Ishikawa (cell line): ENCODE results near the gene UBE2L5.

Source experiments
- CEBPB ChIP-seq: IDR thresholded peaks from 2 replicates; pipeline ENCODE4 v1.6.1; 2012
- CREB1 ChIP-seq: IDR thresholded peaks from 2 replicates; pipeline ENCODE4 v1.6.1; 2012; ENCODE audit warnings: low read depth
- EGR1 ChIP-seq: IDR thresholded peaks from 2 replicates; pipeline ENCODE4 v1.6.1; 2012
- EP300 ChIP-seq: IDR thresholded peaks from 2 replicates; pipeline ENCODE4 v1.6.1; 2012; ENCODE audit warnings: borderline replicate concordance
- FOXM1 ChIP-seq: IDR thresholded peaks from 2 replicates; pipeline ENCODE4 v1.6.1; 2012; ENCODE audit warnings: low read depth, borderline replicate concordance
- MAX ChIP-seq: IDR thresholded peaks from 2 replicates; pipeline ENCODE4 v1.6.1; 2012
- NFIC ChIP-seq: IDR thresholded peaks from 2 replicates; pipeline ENCODE4 v1.6.1; 2012
- RAD21 ChIP-seq: IDR thresholded peaks from 2 replicates; pipeline ENCODE4 v1.6.1; 2012; ENCODE audit warnings: low read depth
- TAF1 ChIP-seq: IDR thresholded peaks from 2 replicates; pipeline ENCODE4 v1.6.1; 2012; ENCODE audit warnings: low read depth, mild to moderate bottlenecking
- TCF12 ChIP-seq: IDR thresholded peaks from 2 replicates; pipeline ENCODE4 v1.6.1; 2012; ENCODE audit warnings: low read depth
- TEAD4 ChIP-seq: IDR thresholded peaks from 2 replicates; pipeline ENCODE4 v1.6.1; 2012
- YY1 ChIP-seq: IDR thresholded peaks from 2 replicates; pipeline ENCODE4 v1.6.1; 2012; ENCODE audit warnings: low read depth
- ZBTB7A ChIP-seq: IDR thresholded peaks from 2 replicates; pipeline ENCODE4 v1.6.1; 2012; ENCODE audit warnings: low read depth
- TF ChIP-seq, protein P1 (sequence below): IDR thresholded peaks from 2 replicates; pipeline ENCODE4 v1.6.1; 2012; ENCODE audit warnings: low read depth, mild to moderate bottlenecking
- TF ChIP-seq, protein P2 (sequence below): IDR thresholded peaks from 2 replicates; pipeline ENCODE4 v1.6.1; 2012

UBE2L5 gene

DNA sequence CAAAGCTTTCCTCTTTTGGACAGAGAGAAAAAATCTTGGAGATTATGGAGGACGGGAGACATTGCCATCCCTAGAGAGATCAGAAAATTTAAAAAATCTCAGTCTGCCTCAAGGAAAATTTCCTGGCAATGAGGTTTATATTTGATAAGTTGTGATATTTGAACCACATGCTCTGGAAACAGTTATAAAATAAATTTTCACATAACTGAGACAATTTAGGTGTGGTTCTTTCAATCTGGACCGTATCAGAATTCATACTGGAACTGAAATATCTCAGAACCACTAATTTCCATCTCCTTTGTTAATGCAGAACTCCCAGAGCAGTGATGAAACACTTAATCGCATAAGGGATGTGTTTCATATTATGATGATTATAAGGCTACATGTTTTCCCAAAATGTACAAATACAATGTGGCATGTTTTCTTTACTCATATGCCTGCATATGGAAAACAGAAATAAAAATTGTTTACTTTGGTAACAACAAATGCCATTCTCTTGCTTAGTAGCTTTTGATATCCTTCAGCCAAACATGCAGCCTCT lies 13.7 kb downstream of the UBE2L5 start:
- no peak for TF ChIP-seq MAX
- TF ChIP-seq CREB1 = no peak
- TF ChIP-seq RAD21 = no peak

GRCh38 chr13:30437177-30437576 lies 14.9 kb downstream of the UBE2L5 start:
- TF ChIP-seq MAX = no peak
- no peak for TF ChIP-seq NFIC
- TF ChIP-seq CEBPB = no peak
- TF ChIP-seq TAF1 = no peak
- TF ChIP-seq EP300 = no peak
- TF ChIP-seq ZBTB7A = no peak
- TF ChIP-seq TCF12 = no peak
- TF ChIP-seq FOXM1 = no peak
- TF ChIP-seq CREB1 = no peak
- no peak for TF ChIP-seq EGR1
- TF ChIP-seq, protein P1, sequence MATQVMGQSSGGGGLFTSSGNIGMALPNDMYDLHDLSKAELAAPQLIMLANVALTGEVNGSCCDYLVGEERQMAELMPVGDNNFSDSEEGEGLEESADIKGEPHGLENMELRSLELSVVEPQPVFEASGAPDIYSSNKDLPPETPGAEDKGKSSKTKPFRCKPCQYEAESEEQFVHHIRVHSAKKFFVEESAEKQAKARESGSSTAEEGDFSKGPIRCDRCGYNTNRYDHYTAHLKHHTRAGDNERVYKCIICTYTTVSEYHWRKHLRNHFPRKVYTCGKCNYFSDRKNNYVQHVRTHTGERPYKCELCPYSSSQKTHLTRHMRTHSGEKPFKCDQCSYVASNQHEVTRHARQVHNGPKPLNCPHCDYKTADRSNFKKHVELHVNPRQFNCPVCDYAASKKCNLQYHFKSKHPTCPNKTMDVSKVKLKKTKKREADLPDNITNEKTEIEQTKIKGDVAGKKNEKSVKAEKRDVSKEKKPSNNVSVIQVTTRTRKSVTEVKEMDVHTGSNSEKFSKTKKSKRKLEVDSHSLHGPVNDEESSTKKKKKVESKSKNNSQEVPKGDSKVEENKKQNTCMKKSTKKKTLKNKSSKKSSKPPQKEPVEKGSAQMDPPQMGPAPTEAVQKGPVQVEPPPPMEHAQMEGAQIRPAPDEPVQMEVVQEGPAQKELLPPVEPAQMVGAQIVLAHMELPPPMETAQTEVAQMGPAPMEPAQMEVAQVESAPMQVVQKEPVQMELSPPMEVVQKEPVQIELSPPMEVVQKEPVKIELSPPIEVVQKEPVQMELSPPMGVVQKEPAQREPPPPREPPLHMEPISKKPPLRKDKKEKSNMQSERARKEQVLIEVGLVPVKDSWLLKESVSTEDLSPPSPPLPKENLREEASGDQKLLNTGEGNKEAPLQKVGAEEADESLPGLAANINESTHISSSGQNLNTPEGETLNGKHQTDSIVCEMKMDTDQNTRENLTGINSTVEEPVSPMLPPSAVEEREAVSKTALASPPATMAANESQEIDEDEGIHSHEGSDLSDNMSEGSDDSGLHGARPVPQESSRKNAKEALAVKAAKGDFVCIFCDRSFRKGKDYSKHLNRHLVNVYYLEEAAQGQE = no peak
- TF ChIP-seq, protein P2, sequence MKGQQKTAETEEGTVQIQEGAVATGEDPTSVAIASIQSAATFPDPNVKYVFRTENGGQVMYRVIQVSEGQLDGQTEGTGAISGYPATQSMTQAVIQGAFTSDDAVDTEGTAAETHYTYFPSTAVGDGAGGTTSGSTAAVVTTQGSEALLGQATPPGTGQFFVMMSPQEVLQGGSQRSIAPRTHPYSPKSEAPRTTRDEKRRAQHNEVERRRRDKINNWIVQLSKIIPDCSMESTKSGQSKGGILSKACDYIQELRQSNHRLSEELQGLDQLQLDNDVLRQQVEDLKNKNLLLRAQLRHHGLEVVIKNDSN = no peak
- no peak for TF ChIP-seq RAD21
- TF ChIP-seq YY1 = no peak
- no peak for TF ChIP-seq TEAD4

GRCh38 chr13:30438286-30438685 lies 16.0 kb downstream of the UBE2L5 start:
- TF ChIP-seq EP300 (no peak), ZBTB7A (no peak), TCF12 (no peak), YY1 (no peak), NFIC (no peak), MAX (no peak), RAD21 (no peak), FOXM1 (no peak), TAF1 (no peak), CREB1 (no peak), TEAD4 (no peak), CEBPB (no peak), EGR1 (no peak)
- TF ChIP-seq, protein P2 = no peak

GRCh38 chr13:30440910-30441703 lies 18.8 kb downstream of the UBE2L5 start:
- TF ChIP-seq FOXM1 (no peak), CREB1 (no peak), EGR1 (no peak)
- TF ChIP-seq, protein P1 = no peak
- TF ChIP-seq, protein P2 = no peak

DNA sequence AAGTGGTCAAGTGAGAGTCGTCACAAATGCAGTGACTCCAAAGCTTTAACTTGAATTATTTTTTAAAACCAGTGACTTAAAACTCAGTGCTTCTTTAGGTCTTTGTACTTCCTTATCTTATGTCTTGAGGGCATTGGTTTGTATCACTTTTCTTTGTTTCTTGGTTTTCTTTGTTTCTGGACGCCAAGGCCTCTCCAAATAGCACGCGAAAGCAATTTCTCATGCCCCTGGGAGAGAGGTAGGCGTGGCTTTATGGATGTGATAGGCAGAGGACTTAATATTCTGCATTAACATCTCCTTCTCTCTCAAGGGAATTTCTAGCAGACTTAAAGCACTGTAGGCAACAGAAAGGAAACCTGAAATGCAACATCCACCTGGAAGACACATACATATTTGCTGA lies 20.6 kb downstream of the UBE2L5 start:
- TF ChIP-seq NFIC (no peak), ZBTB7A (no peak), TAF1 (no peak), YY1 (no peak), FOXM1 (no peak), RAD21 (no peak), TEAD4 (no peak)

GRCh38 chr13:30443957-30444404 lies 21.7 kb downstream of the UBE2L5 start:
- TF ChIP-seq EP300 = no peak
- no peak for TF ChIP-seq FOXM1
- TF ChIP-seq EGR1 = no peak
